Mesenchymal stem cell (in vitro differentiated cells and primary cell): ENCODE measurements around the gene TIPARP.
"Not testable (repeated sequence)": the region's sequence is repeated elsewhere in the genome, so short reads cannot be mapped to it uniquely, and the experiment has no call there.

Source experiments
- DNase-seq: peaks from one replicate; pipeline ENCODE4 v3.0.0-alpha.2; 2013
- H2AFZ ChIP-seq: one replicate; pipeline ENCODE4 v1.6.1; 2013; ENCODE audit warnings: low read depth, mild to moderate bottlenecking, control low read depth, inconsistent platforms, low read length, moderate library complexity
- H2AK5ac ChIP-seq: 2 replicates; pipeline ENCODE4 v1.6.1; 2013; ENCODE audit warnings: low read length, moderate library complexity, mild to moderate bottlenecking, inconsistent platforms; ENCODE audit not compliant: severe bottlenecking
- H2BK120ac ChIP-seq: one replicate; pipeline ENCODE4 v1.6.1; 2013; ENCODE audit warnings: low read depth, mild to moderate bottlenecking, inconsistent platforms, low read length, moderate library complexity
- H2BK12ac ChIP-seq, 2 experiments: one replicate each; pipeline ENCODE4 v1.6.1; 2013; ENCODE audit warnings: inconsistent platforms in 2 of 2, low read length in 2 of 2, mild to moderate bottlenecking in 2 of 2, moderate library complexity in 2 of 2, control low read depth in 1 of 2
- H2BK15ac ChIP-seq: one replicate; pipeline ENCODE4 v1.6.1; 2013; ENCODE audit warnings: mild to moderate bottlenecking, low read depth, inconsistent platforms; ENCODE audit not compliant: poor library complexity, severe bottlenecking
- H2BK5ac ChIP-seq: 2 replicates; pipeline ENCODE4 v1.6.1; 2013; ENCODE audit warnings: low read depth, mild to moderate bottlenecking, low read length, control low read depth, inconsistent platforms; ENCODE audit not compliant: poor library complexity, severe bottlenecking
- H3K14ac ChIP-seq, 2 experiments: one replicate each; pipeline ENCODE4 v1.6.1; 2013; ENCODE audit warnings: inconsistent platforms in 2 of 2, low read length in 2 of 2, control low read depth in 1 of 2, mild to moderate bottlenecking in 1 of 2, moderate library complexity in 1 of 2
- H3K18ac ChIP-seq, 2 experiments: one replicate each; pipeline ENCODE4 v1.6.1; 2013; ENCODE audit warnings: inconsistent platforms in 2 of 2, low read length in 2 of 2, control low read depth in 1 of 2, low read depth in 1 of 2, mild to moderate bottlenecking in 1 of 2
- H3K23ac ChIP-seq, 2 experiments: one replicate each; pipeline ENCODE4 v1.6.1; 2013; ENCODE audit warnings: inconsistent platforms in 2 of 2, low read length in 2 of 2, mild to moderate bottlenecking in 2 of 2, moderate library complexity in 2 of 2, control low read depth in 1 of 2
- H3K27ac ChIP-seq: 2 replicates; pipeline ENCODE4 v1.5.1; 2013; ENCODE audit warnings: mild to moderate bottlenecking, moderate library complexity, low read length, control low read depth, inconsistent platforms; ENCODE audit not compliant: poor library complexity, severe bottlenecking
- H3K27me3 ChIP-seq, 2 experiments: 2 replicates each; pipeline versions ENCODE4 v1.6.1 to v1.7.0; 2013; ENCODE audit warnings: low read length in 2 of 2, mild to moderate bottlenecking in 2 of 2, moderate library complexity in 2 of 2, control low read depth in 1 of 2, inconsistent platforms in 1 of 2; ENCODE audit not compliant: control insufficient read depth in 1 of 2, insufficient read depth in 1 of 2
- H3K36me3 ChIP-seq, 2 experiments: 2 replicates each; pipeline versions ENCODE4 v1.6.1 to v1.7.0; 2013; ENCODE audit warnings: low read length in 2 of 2, control low read depth in 1 of 2, inconsistent platforms in 1 of 2, low read depth in 1 of 2, mild to moderate bottlenecking in 1 of 2; ENCODE audit not compliant: insufficient read depth in 2 of 2, control insufficient read depth in 1 of 2
- H3K4ac ChIP-seq, 2 experiments: one replicate each; pipeline ENCODE4 v1.6.1; 2013; ENCODE audit warnings: inconsistent platforms in 2 of 2, low read length in 2 of 2, mild to moderate bottlenecking in 2 of 2, moderate library complexity in 2 of 2, control low read depth in 1 of 2, low read depth in 1 of 2
- H3K4me1 ChIP-seq: 2 replicates; pipeline ENCODE4 v1.6.1; 2013; ENCODE audit warnings: low read depth, low read length, control low read depth; ENCODE audit not compliant: control insufficient read depth, insufficient read depth
- H3K4me2 ChIP-seq: 2 replicates; pipeline ENCODE4 v1.6.1; 2013; ENCODE audit warnings: low read length, mild to moderate bottlenecking, inconsistent platforms; ENCODE audit not compliant: poor library complexity, severe bottlenecking
- H3K4me3 ChIP-seq, 2 experiments: 2 replicates each; pipeline versions ENCODE4 v1.5.1 to v1.7.0; 2013; ENCODE audit warnings: low read length in 2 of 2, mild to moderate bottlenecking in 2 of 2, control low read depth in 1 of 2, low read depth in 1 of 2; ENCODE audit not compliant: insufficient read depth in 1 of 2
- H3K79me1 ChIP-seq: replicated peaks from 2 replicates; pipeline ENCODE4 v1.6.1; 2013; ENCODE audit warnings: mild to moderate bottlenecking, control low read depth, low read length, inconsistent platforms; ENCODE audit not compliant: poor library complexity, severe bottlenecking
- H3K9ac ChIP-seq: 2 replicates; pipeline ENCODE4 v1.7.0; 2013; ENCODE audit warnings: mild to moderate bottlenecking, low read length, moderate library complexity
- H3K9me3 ChIP-seq: 2 replicates; pipeline ENCODE4 v1.7.0; 2013; ENCODE audit warnings: mild to moderate bottlenecking, low read length; ENCODE audit not compliant: control insufficient read depth
- H4K8ac ChIP-seq: one replicate; pipeline ENCODE4 v1.6.1; 2013; ENCODE audit warnings: inconsistent platforms, mild to moderate bottlenecking, low read length, moderate library complexity
- H4K91ac ChIP-seq: one replicate; pipeline ENCODE4 v1.6.1; 2013; ENCODE audit warnings: mild to moderate bottlenecking, low read length, inconsistent platforms
- WGBS: methylation state at CpG from one replicate; pipeline ENCODE4 v1.1.7; 2013; ENCODE audit warnings: mixed read lengths; 5-methylcytosine and 5-hydroxymethylcytosine counted together

TIPARP gene

DNA sequence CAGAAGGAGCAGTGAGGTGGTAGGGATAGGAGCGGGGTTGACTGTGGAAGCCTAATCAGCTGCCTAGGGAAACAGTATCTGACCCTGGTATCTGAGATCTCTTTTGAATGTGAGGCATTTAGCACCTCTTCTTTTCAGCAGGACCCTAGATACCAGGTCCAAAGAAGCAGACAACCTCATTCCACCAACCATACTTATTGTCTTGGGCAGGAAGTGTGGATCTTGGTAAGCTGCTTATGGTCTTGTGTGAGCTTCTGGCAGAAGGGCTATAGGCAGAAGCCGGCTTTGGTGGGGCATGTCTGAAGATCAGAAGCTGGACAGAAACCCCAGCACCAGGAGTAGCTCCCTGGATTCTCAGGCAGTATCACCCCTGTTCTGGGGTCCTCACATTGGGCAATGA lies 65.6 kb downstream of the TIPARP start:
- Histone ChIP-seq H3K27me3 (no peaks in the 10 kb centered on the region), H3K4me3 (no peak overlapping the region)

DNA sequence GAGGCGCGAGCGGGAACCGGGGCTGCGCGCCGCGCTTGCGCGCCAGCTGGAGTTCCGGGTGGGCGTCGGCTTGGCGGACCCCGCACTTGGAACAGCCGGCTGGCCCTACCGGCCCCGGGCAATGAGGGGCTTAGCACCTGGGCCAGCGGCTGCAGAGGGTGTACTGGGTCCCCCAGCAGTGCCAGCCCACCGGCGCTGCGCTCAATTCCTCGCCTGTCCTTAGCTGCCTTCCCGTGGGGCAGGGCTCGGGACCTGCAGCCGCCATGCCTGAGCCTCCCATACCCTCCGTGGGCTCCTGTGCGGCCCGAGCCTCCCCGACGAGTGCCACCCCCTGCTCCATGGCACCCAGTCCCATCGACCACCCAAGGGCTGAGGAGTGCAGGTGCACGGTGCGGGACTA lies 66.2 kb downstream of the TIPARP start:
- not testable (repeated sequence) for H4K91ac ChIP-seq, H2AK5ac ChIP-seq, DNase-seq, H3K27me3 ChIP-seq, H2BK12ac ChIP-seq, H2AFZ ChIP-seq, H3K14ac ChIP-seq, H3K9me3 ChIP-seq, H2BK15ac ChIP-seq, H3K4me2 ChIP-seq, H3K4me1 ChIP-seq, H2BK5ac ChIP-seq, H3K27ac ChIP-seq, H3K4ac ChIP-seq, H3K18ac ChIP-seq, H3K23ac ChIP-seq, H4K8ac ChIP-seq, H2BK120ac ChIP-seq, H3K9ac ChIP-seq, H3K4me3 ChIP-seq, H3K79me1 ChIP-seq, H3K36me3 ChIP-seq
- WGBS, result 96% methylated on average over 34 of the region's 34 CpGs

More for the DNA sequence above, 65.6 kb downstream of the TIPARP start:
- H3K4me2 ChIP-seq, result no peak overlapping the region
- H3K36me3 ChIP-seq, result peaks cover 0 to 2% of the 10 kb centered on the region in 2 experiments
- H4K8ac ChIP-seq, result no peak overlapping the region
- no peaks in the 10 kb centered on the region for H3K4me1 ChIP-seq
- no peak overlapping the region for H2BK15ac ChIP-seq
- no peaks in the 10 kb centered on the region for H3K9me3 ChIP-seq
- H3K9ac ChIP-seq, result no peak overlapping the region
- 89% methylated on average over 1 of the region's 2 CpGs for WGBS
- no peak overlapping the region for H2BK12ac ChIP-seq
- H4K91ac ChIP-seq, result no peak overlapping the region
- DNase-seq, result no peak
- H3K18ac ChIP-seq, result no peak overlapping the region
- no peak overlapping the region for H2AFZ ChIP-seq
- H2BK120ac ChIP-seq, result no peak overlapping the region
- no peak overlapping the region for H3K23ac ChIP-seq
- H3K27ac ChIP-seq, result no peak overlapping the region
- no peak overlapping the region for H2AK5ac ChIP-seq
- no peaks in the 10 kb centered on the region for H3K79me1 ChIP-seq
- H3K14ac ChIP-seq, result no peak overlapping the region
- H3K4ac ChIP-seq, result no peak overlapping the region
- no peak overlapping the region for H2BK5ac ChIP-seq

DNA sequence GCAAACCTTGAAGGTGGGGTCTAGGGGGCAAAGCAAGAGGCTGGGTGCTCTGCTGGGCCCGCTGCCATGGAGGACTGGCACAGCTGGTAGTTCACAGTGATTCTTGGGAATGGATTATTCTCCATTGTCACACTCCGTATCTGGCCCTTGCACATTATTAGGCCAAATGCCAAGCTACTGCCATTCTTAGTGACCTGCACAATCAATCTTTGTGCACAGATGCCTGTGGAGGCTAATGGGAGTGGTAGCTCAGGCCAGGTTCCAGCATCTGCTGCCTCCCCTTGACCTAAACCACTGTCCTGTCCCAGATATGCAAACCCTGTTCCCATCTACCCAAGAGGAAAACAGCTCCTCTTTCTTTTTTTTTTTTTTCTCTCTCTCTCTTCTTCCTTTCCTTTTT lies 67.5 kb downstream of the TIPARP start:
- Histone ChIP-seq H3K4me2 (no peak overlapping the region), H2AFZ (no peak overlapping the region), H3K4me3 (no peak overlapping the region), H3K14ac (no peak overlapping the region), H3K9me3 (peaks cover 7% of the 10 kb centered on the region), H2BK5ac (no peak overlapping the region), H3K27me3 (no peaks in the 10 kb centered on the region), H4K91ac (no peak overlapping the region), H2BK15ac (no peak overlapping the region), H2BK12ac (no peak overlapping the region), H3K36me3 (peaks cover 2 to 5% of the 10 kb centered on the region in 2 experiments), H3K4me1 (no peaks in the 10 kb centered on the region), H3K27ac (no peak overlapping the region), H2BK120ac (no peak overlapping the region), H4K8ac (no peak overlapping the region), H3K18ac (no peak overlapping the region), H3K9ac (no peak overlapping the region), H3K23ac (no peak overlapping the region), H3K79me1 (no peaks in the 10 kb centered on the region), H2AK5ac (no peak overlapping the region), H3K4ac (no peak overlapping the region)
- 88% methylated on average over 2 of the region's 2 CpGs for WGBS
- DNase-seq, result no peak

DNA sequence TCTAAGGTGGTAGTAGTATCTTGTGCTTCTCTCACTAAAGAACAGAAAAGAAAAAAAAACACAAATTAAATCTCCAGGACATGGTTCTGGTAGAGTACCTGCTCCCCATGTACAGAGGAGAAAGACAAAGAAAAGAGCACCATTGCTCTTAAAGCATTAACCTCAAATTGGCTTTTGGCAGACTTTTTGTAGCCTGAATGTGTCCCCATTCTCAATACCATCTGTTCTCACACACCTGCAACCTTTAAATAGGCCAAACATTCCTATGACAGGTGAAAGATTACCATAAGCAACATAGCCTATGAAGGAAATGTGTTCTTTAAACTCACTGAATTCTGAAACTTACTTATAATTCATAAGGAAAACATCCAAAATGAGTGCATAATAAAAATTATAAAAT lies 68.0 kb downstream of the TIPARP start:
- Histone ChIP-seq H2AK5ac (no peak overlapping the region), H2BK120ac (no peak overlapping the region), H3K18ac (no peak overlapping the region), H3K79me1 (no peaks in the 10 kb centered on the region), H3K4me1 (no peaks in the 10 kb centered on the region), H2AFZ (no peak overlapping the region), H3K4me2 (no peak overlapping the region), H2BK15ac (no peak overlapping the region), H2BK5ac (no peak overlapping the region), H3K9ac (no peak overlapping the region), H3K14ac (no peak overlapping the region), H4K8ac (no peak overlapping the region), H3K27ac (no peak overlapping the region), H3K9me3 (peaks cover 12% of the 10 kb centered on the region), H3K4ac (no peak overlapping the region), H3K4me3 (no peak overlapping the region), H3K27me3 (no peaks in the 10 kb centered on the region), H3K23ac (no peak overlapping the region), H4K91ac (no peak overlapping the region), H2BK12ac (no peak overlapping the region), H3K36me3 (peaks cover 2 to 9% of the 10 kb centered on the region in 2 experiments)
- no peak for DNase-seq
